Measurements from ENCODE around the gene EEF1A1. TPM values are rescaled to one million over a fixed set of nuclear protein-coding genes. Genes with fewer than 3 reads are reported as not detected.

EEF1A1 gene
- total and polyA plus RNA-seq, 2 of the 8 experiments (the other 6 are each of a cell fraction or from before 2014, with no cell fraction given), result 13,823 to 13,927 TPM

- TF ChIP-seq TEAD4 (IDR thresholded peaks at IDR 0.05; ENCODE audit: low read depth, low read length) (peak; percentile 100), EP300 (IDR thresholded peaks at IDR 0.05; ENCODE audit: borderline replicate concordance in 1 of 2, low read depth in 2 of 2, low read length in 2 of 2) (0 out of 3 replicates have a peak, but pooled peaks of 1 of the 2 experiments have one; percentile 38), PHF8 (conservative IDR thresholded peaks at IDR 0.05; ENCODE audit: low read depth, low read length) (no peak), RAD21 (IDR thresholded peaks at IDR 0.05 in 1 of 2, conservative IDR thresholded peaks at IDR 0.05 in 1 of 2; ENCODE audit: low read depth in 2 of 2, low read length in 2 of 2) (no peak), MAX (IDR thresholded peaks at IDR 0.05) (no peak), E2F6 (IDR thresholded peaks at IDR 0.05) (no peak), CTBP2 (IDR thresholded peaks at IDR 0.05; ENCODE audit: borderline replicate concordance, insufficient read depth, insufficient read length, low read length) (no peak), CHD7 (IDR thresholded peaks at IDR 0.05; ENCODE audit: insufficient replicate concordance, low read length) (peak; percentile 66)
Observed at GRCh38 chr6:73565767-73566485, 45.1 kb upstream of the EEF1A1 start (continued).
